Chondrocyte (in vitro differentiated cells): ENCODE results near the gene ARHGAP5. TPM values are rescaled to one million over a fixed set of nuclear protein-coding genes. Genes with fewer than 3 reads are reported as not detected.

Experiments used
- DNase-seq: peaks from one replicate; pipeline ENCODE4 v3.0.0; 2021; ENCODE audit warnings: mixed read lengths, low spot score
- H3K27ac Mint-ChIP-seq: one replicate; pipeline ENCODE4 v1.8.0; 2021; ENCODE audit warnings: mild to moderate bottlenecking, moderate library complexity, mixed read lengths; ENCODE audit not compliant: unreplicated experiment
- H3K27me3 Mint-ChIP-seq: 2 replicates; pipeline ENCODE4 v1.8.0; 2021; ENCODE audit warnings: low read depth, mixed read lengths
- H3K36me3 Mint-ChIP-seq: 2 replicates; pipeline ENCODE4 v1.8.0; 2021; ENCODE audit warnings: low read depth, mixed read lengths
- H3K4me1 Mint-ChIP-seq: 2 replicates; pipeline ENCODE4 v1.8.0; 2021; ENCODE audit warnings: low read depth, mild to moderate bottlenecking, mixed read lengths
- H3K4me3 Mint-ChIP-seq: one replicate; pipeline ENCODE4 v1.8.0; 2021; ENCODE audit warnings: mild to moderate bottlenecking, moderate library complexity, mixed read lengths; ENCODE audit not compliant: unreplicated experiment
- H3K9me3 Mint-ChIP-seq: 2 replicates; pipeline ENCODE4 v1.8.0; 2021; ENCODE audit warnings: low read depth, mixed read lengths
- CTCF ChIP-seq: fragments of 200-600 bp; sonication (generic); IDR thresholded peaks from 2 replicates; pipeline ENCODE4 v1.5.0; 2021; ENCODE audit warnings: antibody characterized with exemption, mild to moderate bottlenecking, moderate library complexity
- total RNA-seq: library from RNA; stranded (reverse); gene quantifications from 3 replicates; pipeline ENCODE4 v1.2.1, GENCODE V29; 2021

Gene ARHGAP5
- total RNA-seq, 1 donor from 2014 or later: 82.8 TPM

GRCh38 chr14:32070282-32070681 lies 6.8 kb upstream of the ARHGAP5 start:
- H3K27me3 Mint-ChIP-seq: no peaks in the 10 kb centered on the region
- no peak overlapping the region for H3K27ac Mint-ChIP-seq
- no peaks in the 10 kb centered on the region for H3K36me3 Mint-ChIP-seq
- TF ChIP-seq CTCF: no peak
- no peak for DNase-seq
- H3K4me3 Mint-ChIP-seq: no peak overlapping the region
- H3K9me3 Mint-ChIP-seq: no peaks in the 10 kb centered on the region
- H3K4me1 Mint-ChIP-seq: peaks cover 17% of the 10 kb centered on the region

GRCh38 chr14:32072676-32073075 lies 4.4 kb upstream of the ARHGAP5 start:
- TF ChIP-seq CTCF: no peak
- H3K9me3 Mint-ChIP-seq: no peaks in the 10 kb centered on the region
- H3K36me3 Mint-ChIP-seq: no peaks in the 10 kb centered on the region
- no peaks in the 10 kb centered on the region for H3K27me3 Mint-ChIP-seq
- H3K4me1 Mint-ChIP-seq: peaks cover 20% of the 10 kb centered on the region
- no peak for DNase-seq
- no peak overlapping the region for H3K27ac Mint-ChIP-seq
- H3K4me3 Mint-ChIP-seq: no peak overlapping the region

GRCh38 chr14:32073537-32074189 lies 3.4 kb upstream of the ARHGAP5 start:
- H3K27ac Mint-ChIP-seq: no peak overlapping the region
- DNase-seq: no peak
- H3K27me3 Mint-ChIP-seq: no peaks in the 10 kb centered on the region
- peaks cover 24% of the 10 kb centered on the region for H3K4me1 Mint-ChIP-seq
- H3K9me3 Mint-ChIP-seq: no peaks in the 10 kb centered on the region
- H3K4me3 Mint-ChIP-seq: no peak overlapping the region
- peak; percentile 88 for TF ChIP-seq CTCF
- no peaks in the 10 kb centered on the region for H3K36me3 Mint-ChIP-seq

- peak overlapping the region; percentile 3 for H3K27ac Mint-ChIP-seq
- H3K4me3 Mint-ChIP-seq: peak overlapping the region; percentile 98
- no peaks in the 10 kb centered on the region for H3K27me3 Mint-ChIP-seq
- H3K4me1 Mint-ChIP-seq: peaks cover 34% of the 10 kb centered on the region
- no peak for TF ChIP-seq CTCF
- DNase-seq: no peak
- H3K36me3 Mint-ChIP-seq: no peaks in the 10 kb centered on the region
- H3K9me3 Mint-ChIP-seq: no peaks in the 10 kb centered on the region
Measured at GRCh38 chr14:32074887-32075572, 2.1 kb upstream of the ARHGAP5 start.

GRCh38 chr14:32075672-32076277 lies 1.3 kb upstream of the ARHGAP5 start:
- H3K4me3 Mint-ChIP-seq: peak overlapping the region; percentile 98
- peak; percentile 90 for DNase-seq
- H3K27ac Mint-ChIP-seq: peak overlapping the region; percentile 100
- peaks cover 41% of the 10 kb centered on the region for H3K4me1 Mint-ChIP-seq
- TF ChIP-seq CTCF: no peak
- no peaks in the 10 kb centered on the region for H3K27me3 Mint-ChIP-seq
- H3K9me3 Mint-ChIP-seq: no peaks in the 10 kb centered on the region
- no peaks in the 10 kb centered on the region for H3K36me3 Mint-ChIP-seq
